Keratinocyte (primary cell): ENCODE results near the gene PARD3. TPM values are rescaled to one million over a fixed set of nuclear protein-coding genes. Genes with fewer than 3 reads are reported as not detected.
A peak's percentile ranks its signal among the peaks of the same experiment; 100 is the strongest.

ENCODE experiments used
- DNase-seq: peaks from one replicate; pipeline ENCODE4 v3.0.0-alpha.2; 2011; ENCODE audit warnings: low read depth, missing footprints, low spot score
- FAIRE-seq: peaks from 2 replicates; lab custom pipeline; 2011; peaks lifted over from hg19 to GRCh38; lab: Jason Lieb, UNC
- H2AFZ ChIP-seq: 2 replicates; pipeline ENCODE4 v1.6.0; 2012; ENCODE audit warnings: low read length, control low read depth, inconsistent platforms; ENCODE audit not compliant: control insufficient read depth
- H3K27ac ChIP-seq: 2 replicates; pipeline ENCODE4 v1.5.1; 2011; ENCODE audit warnings: low read length; ENCODE audit not compliant: control insufficient read depth, insufficient read depth
- H3K27me3 ChIP-seq: 3 replicates; pipeline ENCODE4 v1.6.0; 2011; ENCODE audit warnings: low read length; ENCODE audit not compliant: control insufficient read depth, insufficient read depth; ENCODE audit errors: extremely low read depth
- H3K36me3 ChIP-seq, 2 experiments: 2 replicates in 1 of 2; 3 replicates in 1 of 2; pipeline ENCODE4 v1.5.1; 2011; ENCODE audit warnings: low read length in 2 of 2, mild to moderate bottlenecking in 1 of 2; ENCODE audit not compliant: control insufficient read depth in 2 of 2, insufficient read depth in 2 of 2; ENCODE audit errors: extremely low read depth in 1 of 2
- H3K4me1 ChIP-seq: 3 replicates; pipeline ENCODE4 v1.5.1; 2011; ENCODE audit warnings: low read length; ENCODE audit not compliant: control insufficient read depth, insufficient read depth; ENCODE audit errors: extremely low read depth
- H3K4me2 ChIP-seq: 3 replicates; pipeline ENCODE4 v1.6.0; 2011; ENCODE audit warnings: low read depth, low read length; ENCODE audit not compliant: control insufficient read depth, insufficient read depth; ENCODE audit errors: extremely low read depth
- H3K4me3 ChIP-seq, 3 experiments: fragments of 200-600 bp in 1 of 3; sonication (generic) in 1 of 3; 2 replicates in 2 of 3; 3 replicates in 1 of 3; pipeline ENCODE4 v1.5.1; 2011 to 2016; ENCODE audit warnings: low read length in 3 of 3, mild to moderate bottlenecking in 3 of 3, control low read depth in 2 of 3, inconsistent platforms in 1 of 3, low read depth in 1 of 3, mixed read lengths in 1 of 3, mixed run types in 1 of 3, moderate library complexity in 1 of 3; ENCODE audit not compliant: control insufficient read depth in 2 of 3, insufficient read depth in 2 of 3; ENCODE audit errors: extremely low read depth in 1 of 3
- H3K79me2 ChIP-seq: 2 replicates; pipeline ENCODE4 v1.6.0; 2012; ENCODE audit warnings: low read length; ENCODE audit not compliant: control insufficient read depth, insufficient read depth
- H3K9ac ChIP-seq: 3 replicates; pipeline ENCODE4 v1.6.0; 2011; ENCODE audit warnings: low read length; ENCODE audit not compliant: control insufficient read depth, insufficient read depth; ENCODE audit errors: extremely low read depth
- H3K9me1 ChIP-seq: 3 replicates; pipeline ENCODE4 v1.6.0; 2011; ENCODE audit warnings: low read length; ENCODE audit not compliant: control insufficient read depth, insufficient read depth; ENCODE audit errors: extremely low read depth
- H3K9me3 ChIP-seq: 2 replicates; pipeline ENCODE4 v1.5.1; 2012; ENCODE audit warnings: low read depth, low read length; ENCODE audit not compliant: control insufficient read depth
- H4K20me1 ChIP-seq: 3 replicates; pipeline ENCODE4 v1.6.0; 2011; ENCODE audit warnings: low read length; ENCODE audit not compliant: control insufficient read depth, insufficient read depth; ENCODE audit errors: extremely low read depth
- CTCF ChIP-seq, 3 experiments: IDR thresholded peaks in 1 of 3; conservative IDR thresholded peaks in 1 of 3; optimal IDR thresholded peaks in 1 of 3; 2 replicates in 2 of 3; 3 replicates in 1 of 3; pipeline versions ENCODE3 to v1.5.1; 2011; ENCODE audit warnings: low read length in 3 of 3, mild to moderate bottlenecking in 3 of 3, moderate library complexity in 2 of 3, control low read depth in 1 of 3, inconsistent platforms in 1 of 3; ENCODE audit not compliant: insufficient read depth in 2 of 3; ENCODE audit errors: extremely low read depth in 1 of 3
- EZH2 ChIP-seq: IDR thresholded peaks from one replicate; pipeline ENCODE4 v1.6.1; 2012; ENCODE audit warnings: inconsistent platforms, mild to moderate bottlenecking, low read length, moderate library complexity
- dilution Hi-C: fragments of 300-500 bp; cut with MboI; formaldehyde crosslinking; loops from one replicate; pipeline ENCODE4 v1.7.0; 2020; ENCODE audit warnings: low sequenced_read_pairs; ENCODE audit not compliant: extremely low pct_ligation_motif_present
- polyA plus RNA-seq, 5 experiments: library from polyadenylated mRNA; depleted of rRNA in 3 of 5; stranded (reverse) in 3 of 5; stranded (forward) in 1 of 5; unstranded in 1 of 5; fragments of >200 nt; gene quantifications; 1 replicate in 1 of 5; 2 replicates in 3 of 5; 3 replicates in 1 of 5; pipeline versions ENCODE4 v1.2.1 to v1.2.3, GENCODE V29; 2011 to 2012; ENCODE audit warnings: missing spikeins in 2 of 5, low read depth in 1 of 5, low replicate concordance in 1 of 5

The PARD3 gene
- polyA plus RNA-seq, 1 donor (not counting 4 experiments of a cell fraction or from before 2014, with no cell fraction given) = 46.4 TPM

DNA sequence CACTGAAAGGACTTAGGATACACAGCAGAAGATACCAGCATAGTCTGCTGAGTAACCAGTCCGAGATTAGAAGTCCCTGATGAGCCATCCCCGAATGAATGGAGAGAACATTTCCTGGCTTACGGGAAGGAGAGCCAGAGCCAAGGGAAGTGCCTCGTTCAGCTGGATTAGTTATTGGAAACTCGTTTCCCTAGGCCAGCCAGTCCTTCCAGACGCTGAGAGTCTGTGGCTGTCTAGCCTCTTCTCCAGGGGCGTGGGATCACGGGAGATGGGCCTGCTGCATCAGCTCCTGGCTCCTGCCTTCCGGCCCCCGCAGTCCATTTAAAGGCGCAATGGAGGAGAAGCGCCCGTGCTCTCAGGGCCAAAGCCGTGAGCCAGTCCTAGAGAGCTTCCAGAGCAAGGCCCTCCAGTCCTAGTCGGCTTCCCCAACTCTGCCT lies 712.8 kb downstream of the PARD3 start:
- no peaks in the 10 kb centered on the region for H3K27me3 ChIP-seq
- peaks cover 20% of the 10 kb centered on the region for H3K4me1 ChIP-seq
- dilution Hi-C loops = no loop called here
- peak overlapping the region; percentile 37 for H3K27ac ChIP-seq
- no peaks in the 10 kb centered on the region for H3K36me3 ChIP-seq
- peak overlapping the region in 1 of 3 experiments; percentile 36 for H3K4me3 ChIP-seq
- H3K9me1 ChIP-seq = no peaks in the 10 kb centered on the region
- peak; percentile 84 for FAIRE-seq
- no peaks in the 10 kb centered on the region for H3K79me2 ChIP-seq
- H3K4me2 ChIP-seq = peak overlapping the region; percentile 85
- peak overlapping the region; percentile 48 for H3K9ac ChIP-seq
- H4K20me1 ChIP-seq = no peaks in the 10 kb centered on the region
- TF ChIP-seq EZH2 = no peak
- H2AFZ ChIP-seq = peak overlapping the region; percentile 99
- H3K9me3 ChIP-seq = no peaks in the 10 kb centered on the region
- DNase-seq = no peak

- no peaks in the 10 kb centered on the region for H3K27me3 ChIP-seq
- no peak for FAIRE-seq
- H3K79me2 ChIP-seq = no peaks in the 10 kb centered on the region
- no peaks in the 10 kb centered on the region for H3K36me3 ChIP-seq
- TF ChIP-seq EZH2 = no peak
- no peak for TF ChIP-seq CTCF (optimal IDR thresholded peaks at IDR 0.05 in 1 of 3, IDR thresholded peaks at IDR 0.05 in 1 of 3, conservative IDR thresholded peaks at IDR 0.05 in 1 of 3; ENCODE audit: extremely low read depth in 1 of 3, insufficient read depth in 2 of 3, low read length in 3 of 3)
- H3K4me3 ChIP-seq = no peak overlapping the region
- H3K4me2 ChIP-seq = no peak overlapping the region
- no peaks in the 10 kb centered on the region for H4K20me1 ChIP-seq
- H3K9me1 ChIP-seq = no peaks in the 10 kb centered on the region
- no peak overlapping the region for H3K27ac ChIP-seq
- dilution Hi-C loops = no loop called here
- no peaks in the 10 kb centered on the region for H3K9me3 ChIP-seq
- DNase-seq = no peak
- no peak overlapping the region for H2AFZ ChIP-seq
- H3K9ac ChIP-seq = no peak overlapping the region
- peaks cover 20% of the 10 kb centered on the region for H3K4me1 ChIP-seq
Observed at GRCh38 chr10:34101001-34101400, 714.1 kb downstream of the PARD3 start.
